OCI-LY1 (cell line): Measurements from ENCODE around the gene EVA1A.

Experiments used
- H2AFZ ChIP-seq: fragments of 200-600 bp; sonication (generic), shearing (Covaris generic); 2 replicates; pipeline ENCODE4 v1.6.0; 2014; ENCODE audit warnings: antibody characterized with exemption, mild to moderate bottlenecking, low read length
- H3F3A ChIP-seq: fragments of 200-600 bp; sonication (generic), shearing (Covaris generic); 2 replicates; pipeline ENCODE4 v1.6.0; 2014; ENCODE audit warnings: mild to moderate bottlenecking, antibody characterized with exemption, low read length, moderate library complexity; ENCODE audit not compliant: insufficient read depth
- H3K27ac ChIP-seq: fragments of 200-600 bp; sonication (generic); 2 replicates; pipeline ENCODE4 v1.5.1; 2014; ENCODE audit warnings: low read length, mixed run types, mild to moderate bottlenecking, low read depth; ENCODE audit not compliant: poor library complexity, severe bottlenecking
- H3K27me3 ChIP-seq: fragments of 200-600 bp; sonication (generic); 2 replicates; pipeline ENCODE4 v1.6.0; 2014; ENCODE audit warnings: antibody characterized with exemption, mild to moderate bottlenecking, low read length, moderate library complexity; ENCODE audit not compliant: insufficient read depth
- H3K36me3 ChIP-seq: fragments of 200-600 bp; sonication (generic); 2 replicates; pipeline ENCODE4 v1.6.1; 2014; ENCODE audit warnings: mild to moderate bottlenecking, antibody characterized with exemption, low read length, moderate library complexity, mixed read lengths; ENCODE audit not compliant: insufficient read depth
- H3K4me1 ChIP-seq: fragments of 200-600 bp; sonication (generic); 2 replicates; pipeline ENCODE4 v1.5.1; 2014; ENCODE audit warnings: mild to moderate bottlenecking, low read length, moderate library complexity; ENCODE audit not compliant: insufficient read depth, severe bottlenecking
- H3K4me2 ChIP-seq: fragments of 200-600 bp; sonication (generic), shearing (Covaris generic); 2 replicates; pipeline ENCODE4 v1.6.1; 2014; ENCODE audit warnings: low read length
- H3K4me3 ChIP-seq: fragments of 200-600 bp; sonication (generic); 2 replicates; pipeline ENCODE4 v1.5.1; 2014; ENCODE audit warnings: low read length, low read depth, mild to moderate bottlenecking, mixed read lengths; ENCODE audit not compliant: poor library complexity, severe bottlenecking
- H3K79me2 ChIP-seq: fragments of 200-600 bp; shearing (Covaris generic); 2 replicates; pipeline ENCODE4 v1.6.1; 2016; ENCODE audit warnings: mixed run types, low read length, mixed read lengths; ENCODE audit not compliant: insufficient read depth
- H3K9ac ChIP-seq: fragments of 200-600 bp; sonication (generic), shearing (Covaris generic); 2 replicates; pipeline ENCODE4 v1.6.1; 2014; ENCODE audit warnings: mild to moderate bottlenecking, low read length, mixed read lengths
- H3K9me2 ChIP-seq: fragments of 200-600 bp; sonication (generic), shearing (Covaris generic); 2 replicates; pipeline ENCODE4 v1.6.1; 2014; ENCODE audit warnings: low read depth, mild to moderate bottlenecking, low read length, mixed read lengths
- H3K9me3 ChIP-seq: fragments of 200-600 bp; shearing (Covaris generic); 2 replicates; pipeline ENCODE4 v1.6.1; 2014; ENCODE audit warnings: low read length, mixed read lengths
- H4K20me1 ChIP-seq: fragments of 200-600 bp; sonication (generic), shearing (Covaris generic); 2 replicates; pipeline ENCODE4 v1.6.0; 2016; ENCODE audit warnings: mild to moderate bottlenecking, low read length; ENCODE audit not compliant: insufficient read depth
- EZH2 ChIP-seq: fragments of 200-600 bp; sonication (generic), shearing (Covaris generic); IDR thresholded peaks from 2 replicates; pipeline ENCODE4 v1.8.0; 2017; ENCODE audit warnings: borderline replicate concordance, mixed run types, mild to moderate bottlenecking, antibody characterized with exemption, low read length, moderate library complexity, mixed read lengths
- TF ChIP-seq, protein P1 (sequence below): fragments of 200-600 bp; sonication (generic), shearing (Covaris generic); IDR thresholded peaks from 2 replicates; pipeline ENCODE4 v1.5.1; 2017; ENCODE audit warnings: mild to moderate bottlenecking, antibody characterized with exemption, low read length, moderate library complexity, mixed read lengths

Gene EVA1A

DNA sequence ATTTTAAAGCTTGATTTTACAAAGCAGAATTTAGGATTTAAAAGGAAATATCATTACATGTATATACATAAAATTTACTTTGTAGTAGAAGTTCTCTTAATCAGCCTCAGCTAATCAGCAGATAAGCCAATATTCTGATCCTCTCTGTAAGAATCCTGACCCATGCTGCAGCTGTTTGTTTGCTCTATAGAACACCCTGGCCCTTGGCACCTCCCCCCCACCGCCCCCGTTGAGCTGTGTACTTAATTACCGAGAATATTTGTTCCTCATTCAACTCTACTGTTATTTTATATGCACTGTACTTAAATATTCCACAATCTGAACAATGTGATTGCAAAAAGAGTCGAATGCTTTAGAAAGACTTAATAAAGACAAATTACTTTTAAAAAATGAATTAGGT is 98.0 kb downstream of the EVA1A start:
- Histone ChIP-seq H3K27me3 (no peaks in the 10 kb centered on the region), H3K9me3 (no peaks in the 10 kb centered on the region), H3K4me2 (no peak overlapping the region), H3K9me2 (no peaks in the 10 kb centered on the region), H3K4me1 (no peaks in the 10 kb centered on the region), H3K27ac (no peak overlapping the region), H3K36me3 (no peaks in the 10 kb centered on the region), H3F3A (no peaks in the 10 kb centered on the region), H4K20me1 (no peaks in the 10 kb centered on the region), H3K79me2 (no peaks in the 10 kb centered on the region), H3K4me3 (no peak overlapping the region), H3K9ac (no peak overlapping the region), H2AFZ (no peak overlapping the region)
- no peak for TF ChIP-seq EZH2
- TF ChIP-seq, protein P1, sequence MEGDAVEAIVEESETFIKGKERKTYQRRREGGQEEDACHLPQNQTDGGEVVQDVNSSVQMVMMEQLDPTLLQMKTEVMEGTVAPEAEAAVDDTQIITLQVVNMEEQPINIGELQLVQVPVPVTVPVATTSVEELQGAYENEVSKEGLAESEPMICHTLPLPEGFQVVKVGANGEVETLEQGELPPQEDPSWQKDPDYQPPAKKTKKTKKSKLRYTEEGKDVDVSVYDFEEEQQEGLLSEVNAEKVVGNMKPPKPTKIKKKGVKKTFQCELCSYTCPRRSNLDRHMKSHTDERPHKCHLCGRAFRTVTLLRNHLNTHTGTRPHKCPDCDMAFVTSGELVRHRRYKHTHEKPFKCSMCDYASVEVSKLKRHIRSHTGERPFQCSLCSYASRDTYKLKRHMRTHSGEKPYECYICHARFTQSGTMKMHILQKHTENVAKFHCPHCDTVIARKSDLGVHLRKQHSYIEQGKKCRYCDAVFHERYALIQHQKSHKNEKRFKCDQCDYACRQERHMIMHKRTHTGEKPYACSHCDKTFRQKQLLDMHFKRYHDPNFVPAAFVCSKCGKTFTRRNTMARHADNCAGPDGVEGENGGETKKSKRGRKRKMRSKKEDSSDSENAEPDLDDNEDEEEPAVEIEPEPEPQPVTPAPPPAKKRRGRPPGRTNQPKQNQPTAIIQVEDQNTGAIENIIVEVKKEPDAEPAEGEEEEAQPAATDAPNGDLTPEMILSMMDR = no peak

DNA sequence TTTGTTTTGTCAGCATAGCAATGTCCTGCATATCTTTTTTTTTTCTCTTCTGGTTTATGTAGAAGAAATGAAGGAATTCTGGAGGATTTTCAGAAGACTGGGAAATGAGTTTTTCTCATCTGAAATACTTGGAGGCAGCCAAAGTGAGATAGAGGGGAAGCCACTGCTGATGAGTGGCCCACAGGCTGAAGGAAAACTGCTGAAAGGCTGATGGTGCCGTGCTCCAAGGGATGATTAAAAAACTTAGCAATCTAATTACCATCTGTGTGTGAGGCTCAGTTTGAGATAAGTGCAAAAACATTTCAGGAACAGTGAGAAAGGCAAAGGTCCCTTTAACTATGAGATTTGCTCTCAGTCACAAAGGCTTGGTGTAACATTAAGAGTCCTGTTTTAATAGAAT is 98.5 kb downstream of the EVA1A start:
- Histone ChIP-seq H3K4me1 (no peaks in the 10 kb centered on the region), H3K9ac (no peak overlapping the region), H3K27me3 (no peaks in the 10 kb centered on the region), H3K27ac (no peak overlapping the region), H3K79me2 (no peaks in the 10 kb centered on the region), H2AFZ (no peak overlapping the region), H3K4me3 (no peak overlapping the region), H3K4me2 (no peak overlapping the region), H3K9me2 (no peaks in the 10 kb centered on the region), H4K20me1 (no peaks in the 10 kb centered on the region), H3F3A (no peaks in the 10 kb centered on the region), H3K36me3 (no peaks in the 10 kb centered on the region), H3K9me3 (no peaks in the 10 kb centered on the region)
- TF ChIP-seq, protein P1 = no peak
- TF ChIP-seq EZH2 = no peak

DNA sequence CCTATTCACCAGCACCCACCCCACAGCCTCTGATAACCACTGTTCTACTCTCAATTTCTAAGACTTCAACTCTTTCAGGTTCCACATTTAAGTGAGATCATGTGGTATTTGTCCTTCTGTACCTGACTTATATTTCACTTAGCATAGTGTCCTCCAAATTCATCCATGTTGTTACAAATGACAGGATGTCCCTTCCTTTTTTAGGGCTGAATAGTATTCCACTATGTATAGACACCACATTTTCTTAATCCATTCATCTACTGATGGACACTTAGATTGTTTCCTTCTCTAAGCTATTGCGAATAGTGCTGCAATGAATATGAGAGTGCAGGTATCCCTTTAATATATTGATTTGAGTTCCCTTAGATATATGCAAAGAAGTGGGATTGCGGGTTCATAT is 100.1 kb downstream of the EVA1A start:
- Histone ChIP-seq H3K36me3 (no peaks in the 10 kb centered on the region), H2AFZ (no peak overlapping the region), H3K27me3 (no peaks in the 10 kb centered on the region), H3K9me2 (no peaks in the 10 kb centered on the region), H3K27ac (no peak overlapping the region), H3K79me2 (no peaks in the 10 kb centered on the region), H3K9ac (no peak overlapping the region), H3K4me3 (no peak overlapping the region), H4K20me1 (no peaks in the 10 kb centered on the region), H3K9me3 (no peaks in the 10 kb centered on the region), H3K4me2 (no peak overlapping the region), H3F3A (no peaks in the 10 kb centered on the region), H3K4me1 (no peaks in the 10 kb centered on the region)
- TF ChIP-seq, protein P1 = no peak
- no peak for TF ChIP-seq EZH2
